GM13976 (cell line): Measurements from ENCODE around the gene LONRF3.
A peak's percentile ranks its signal among the peaks of the same experiment; 100 is the strongest.

Source experiments
- DNase-seq: peaks from one replicate; pipeline ENCODE4 v3.0.0; 2012; ENCODE audit warnings: low spot score
- in situ Hi-C: fragments of 300-500 bp; cut with MboI; formaldehyde crosslinking; loops from one replicate; pipeline ENCODE4 v1.12.0; 2022; ENCODE audit warnings: low sequenced_read_pairs, mixed read lengths, inconsistent platforms; ENCODE audit not compliant: unreplicated experiment
- TF ChIP-seq, protein P1 (sequence below): IDR thresholded peaks from 2 replicates; pipeline ENCODE4 v1.5.1; 2012; ENCODE audit warnings: borderline replicate concordance, mild to moderate bottlenecking; ENCODE audit not compliant: insufficient read depth; ENCODE audit errors: extremely low read depth, missing control alignments, control extremely low read depth

Gene LONRF3

DNA sequence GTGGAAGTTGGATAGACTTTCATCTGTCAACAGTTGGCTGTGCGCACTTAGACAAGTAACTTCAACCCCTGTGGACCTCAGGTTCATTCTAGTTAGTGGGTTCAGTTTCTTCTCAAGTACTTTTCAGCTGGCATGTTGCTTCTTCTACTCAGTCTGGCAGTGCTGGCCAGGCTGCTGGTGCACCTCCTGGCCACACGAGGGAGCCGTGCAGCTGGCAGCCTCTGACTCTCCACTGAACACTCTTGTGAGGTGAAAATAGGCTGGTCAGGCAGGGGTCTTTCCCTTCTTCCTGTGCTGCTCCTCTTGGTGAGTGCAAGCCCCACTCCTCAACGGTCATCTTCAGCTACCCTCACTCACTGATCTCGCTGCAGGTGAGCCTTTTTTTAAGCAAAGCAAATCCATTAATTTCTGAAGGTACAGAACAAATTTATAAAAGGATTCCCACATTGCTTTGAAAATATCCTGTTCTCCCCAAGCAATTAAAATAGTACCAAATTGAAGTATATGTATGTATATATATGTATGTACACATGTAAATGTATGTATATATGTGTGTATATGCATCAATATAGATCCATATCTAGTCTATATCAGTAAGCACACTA is 30.6 kb downstream of the LONRF3 start:
- DNase-seq, result peak; percentile 62
- in situ Hi-C loops, result no loop called here
- TF ChIP-seq, protein P1, sequence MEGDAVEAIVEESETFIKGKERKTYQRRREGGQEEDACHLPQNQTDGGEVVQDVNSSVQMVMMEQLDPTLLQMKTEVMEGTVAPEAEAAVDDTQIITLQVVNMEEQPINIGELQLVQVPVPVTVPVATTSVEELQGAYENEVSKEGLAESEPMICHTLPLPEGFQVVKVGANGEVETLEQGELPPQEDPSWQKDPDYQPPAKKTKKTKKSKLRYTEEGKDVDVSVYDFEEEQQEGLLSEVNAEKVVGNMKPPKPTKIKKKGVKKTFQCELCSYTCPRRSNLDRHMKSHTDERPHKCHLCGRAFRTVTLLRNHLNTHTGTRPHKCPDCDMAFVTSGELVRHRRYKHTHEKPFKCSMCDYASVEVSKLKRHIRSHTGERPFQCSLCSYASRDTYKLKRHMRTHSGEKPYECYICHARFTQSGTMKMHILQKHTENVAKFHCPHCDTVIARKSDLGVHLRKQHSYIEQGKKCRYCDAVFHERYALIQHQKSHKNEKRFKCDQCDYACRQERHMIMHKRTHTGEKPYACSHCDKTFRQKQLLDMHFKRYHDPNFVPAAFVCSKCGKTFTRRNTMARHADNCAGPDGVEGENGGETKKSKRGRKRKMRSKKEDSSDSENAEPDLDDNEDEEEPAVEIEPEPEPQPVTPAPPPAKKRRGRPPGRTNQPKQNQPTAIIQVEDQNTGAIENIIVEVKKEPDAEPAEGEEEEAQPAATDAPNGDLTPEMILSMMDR, result peak; percentile 99

- no peak for DNase-seq
- in situ Hi-C loops, result no loop called here
- TF ChIP-seq, protein P1, result no peak
Measured at GRCh38 chrX:119007189-119007770, 32.9 kb downstream of the LONRF3 start.

DNA sequence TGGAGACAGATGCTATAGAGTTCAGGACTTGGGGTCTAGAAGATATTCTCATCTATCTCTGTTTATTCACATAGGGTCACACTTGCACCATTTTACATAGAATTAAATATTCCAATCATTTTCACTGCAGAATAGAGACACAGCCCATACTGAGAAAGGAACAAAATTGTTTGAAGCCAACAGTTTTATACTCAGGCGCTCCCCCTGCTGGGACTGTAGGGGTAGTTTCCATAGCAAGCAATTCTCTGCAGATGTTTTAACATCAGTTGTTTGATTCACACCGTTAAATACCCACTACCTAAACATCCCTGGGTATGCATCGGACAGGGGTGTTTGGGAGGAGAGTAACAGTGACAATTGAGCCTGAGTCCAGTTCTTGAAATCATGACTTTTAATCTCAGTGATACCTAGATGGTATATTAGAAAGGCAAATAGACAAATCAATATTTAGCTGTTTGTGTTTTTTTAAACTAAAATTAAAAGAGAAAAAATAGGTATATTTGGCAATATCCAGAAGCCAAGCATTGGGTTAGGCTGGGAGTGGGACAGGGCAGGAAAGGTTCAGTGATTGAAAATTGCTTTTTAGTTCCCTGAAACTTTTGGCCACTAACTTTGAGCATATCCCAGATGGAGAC is 33.8 kb downstream of the LONRF3 start:
- in situ Hi-C loops, result no loop called here
- TF ChIP-seq, protein P1, result peak; percentile 42
- DNase-seq, result peak; percentile 54

- in situ Hi-C loops, result no loop called here
- DNase-seq, result no peak
- TF ChIP-seq, protein P1, result no peak
Measured at GRCh38 chrX:119009071-119009470, 34.7 kb downstream of the LONRF3 start.

DNA sequence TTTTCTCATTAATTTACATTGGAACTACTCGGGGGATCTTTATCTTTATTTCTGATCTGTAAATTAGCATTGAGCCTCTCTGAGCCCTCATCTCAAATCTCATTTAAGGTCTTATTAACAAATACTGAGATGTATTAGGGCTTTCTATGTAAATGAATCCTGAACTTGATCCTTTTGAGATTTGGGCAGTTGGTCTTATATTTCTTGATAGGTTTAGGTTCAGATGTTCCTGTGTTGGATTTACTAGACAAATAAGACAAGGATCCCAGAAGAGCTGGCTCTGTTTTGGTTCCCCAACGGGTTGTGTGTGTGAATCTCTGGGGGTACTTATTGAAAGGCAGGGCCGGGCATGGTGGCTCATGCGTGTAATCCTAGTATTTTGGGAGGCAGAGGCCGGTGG is 36.1 kb downstream of the LONRF3 start:
- TF ChIP-seq, protein P1, result no peak
- in situ Hi-C loops, result no loop called here
- DNase-seq, result no peak

GRCh38 chrX:119013164-119013563 is 38.7 kb downstream of the LONRF3 start:
- TF ChIP-seq, protein P1, result no peak
- in situ Hi-C loops, result no loop called here
- no peak for DNase-seq
